Ovary (tissue), 3 donors: ENCODE results near the gene BRI3.

ENCODE experiments used
- CTCF ChIP-seq, 3 donors: fragments of 450-650 bp in 2 of 3; fragments of 200-600 bp in 1 of 3; IDR thresholded peaks; one replicate each; pipeline versions ENCODE4 v1.5.1 to v1.8.0; 2016 to 2022; ENCODE audit warnings: antibody characterized with exemption in 3 of 3, mild to moderate bottlenecking in 1 of 3
- POLR2A ChIP-seq: fragments of 450-650 bp; IDR thresholded peaks from one replicate; pipeline ENCODE4 v1.6.1; 2017; ENCODE audit warnings: antibody characterized with exemption, mild to moderate bottlenecking, moderate library complexity
- donor health status: DM: no; HTN: no; CAD: no.

GRCh38 chr7:98341106-98341505 lies 59.6 kb downstream of the BRI3 start:
- TF ChIP-seq CTCF (IDR thresholded peaks at IDR 0.05): no peak
- TF ChIP-seq POLR2A: no peak
